AG04450 (cell line): ENCODE measurements around the gene POMP. TPM values are rescaled to one million over a fixed set of nuclear protein-coding genes. Genes with fewer than 3 reads are reported as not detected.

Source experiments
- CTCF ChIA-PET: fragments of 300-600, 350-600 bp; formaldehyde crosslinking; extraction: SDS; loops from one replicate; lab custom pipeline; 2022; ENCODE audit warnings: antibody characterized with exemption, inconsistent platforms; lab: Charles Lee
- POLR2A ChIA-PET: fragments of 350-600 bp; formaldehyde crosslinking; extraction: SDS; loops from one replicate; lab custom pipeline; 2021; ENCODE audit warnings: antibody characterized with exemption, inconsistent platforms; lab: Yijun Ruan, JAX
- DNase-seq: peaks from one replicate; pipeline ENCODE4 v3.0.0-alpha.2; 2011; ENCODE audit warnings: low read depth, low spot score
- H3K27ac ChIP-seq: one replicate; pipeline ENCODE4 v1.5.1; 2012; ENCODE audit warnings: low read depth, low read length, control low read depth
- H3K27me3 ChIP-seq: one replicate; pipeline ENCODE4 v1.6.0; 2012; ENCODE audit warnings: low read length; ENCODE audit not compliant: control insufficient read depth, insufficient read depth
- H3K4me3 ChIP-seq: 2 replicates; pipeline ENCODE4 v1.5.1; 2011; ENCODE audit warnings: mild to moderate bottlenecking, low read depth, low read length, control low read depth
- H3K9me3 ChIP-seq: 2 replicates; pipeline ENCODE4 v1.5.1; 2012; ENCODE audit warnings: low read length; ENCODE audit not compliant: control insufficient read depth, insufficient read depth
- CTCF ChIP-seq: IDR thresholded peaks from 2 replicates; pipeline ENCODE4 v1.5.1; 2011; ENCODE audit warnings: low read depth, low read length, control low read depth, inconsistent platforms
- polyA plus RNA-seq: library from polyadenylated mRNA; depleted of rRNA; stranded (reverse); fragments of >200 nt; gene quantifications from 2 replicates; pipeline ENCODE4 v1.2.3, GENCODE V29; 2011

Gene POMP
- polyA plus RNA-seq, 1 experiment: 117 TPM

- CTCF ChIA-PET: interaction anchor here (1.2 kb wide), 1 partner anchor 20 kb away, joined by 3 read pairs; no protein-coding TSS in a partner anchor
- POLR2A ChIA-PET: no interaction called here
- DNase-seq: no peak
Observed at GRCh38 chr13:28718196-28718542, 59.2 kb downstream of the POMP start.

GRCh38 chr13:28718543-28719226 is 59.8 kb downstream of the POMP start, which contains the start of gene SLC46A3:
SLC46A3 (minus strand) TSS chr13:28718970; CDS start chr13:28717998, 972 bp downstream.
- no peaks in the 10 kb centered on the region; the same call in 1 of the 2 replicates for H3K9me3 ChIP-seq
- H3K27ac ChIP-seq: peak within 1 kb of the TSS; percentile 86
- CTCF ChIA-PET: interaction anchor here (0.7 to 1.2 kb wide), 2 partner anchors 21 to 489 kb away, joined by 3 read pairs; no protein-coding TSS in a partner anchor
- peak within 1 kb of the TSS; percentile 73 for H3K4me3 ChIP-seq
- POLR2A ChIA-PET: no interaction called here
- TF ChIP-seq CTCF: peak; percentile 21; the same call in 1 of the 2 replicates
- DNase-seq: peak; percentile 96
- H3K27me3 ChIP-seq: no peaks in the 10 kb centered on the region

More at GRCh38 chr13:28718196-28718542, 59.2 kb downstream of the POMP start:
- H3K27ac ChIP-seq: peak overlapping the region; percentile 86
- TF ChIP-seq CTCF: no peak
- peak overlapping the region; percentile 73 for H3K4me3 ChIP-seq
- no peaks in the 10 kb centered on the region for H3K27me3 ChIP-seq
- H3K9me3 ChIP-seq: no peaks in the 10 kb centered on the region

GRCh38 chr13:28719227-28720055 is 60.5 kb downstream of the POMP start:
- DNase-seq: no peak
- H3K27ac ChIP-seq: no peak overlapping the region
- no peaks in the 10 kb centered on the region; the same call in 1 of the 2 replicates for H3K9me3 ChIP-seq
- ChIA-PET POLR2A (no interaction called here), CTCF (interaction anchor here (0.7 to 1.2 kb wide), 2 partner anchors 22 to 490 kb away, joined by 3 read pairs; no protein-coding TSS in a partner anchor)
- no peak for TF ChIP-seq CTCF
- H3K4me3 ChIP-seq: peak overlapping the region; percentile 73
- H3K27me3 ChIP-seq: no peaks in the 10 kb centered on the region

- no peak overlapping the region for H3K4me3 ChIP-seq
- ChIA-PET CTCF (no interaction called here), POLR2A (no interaction called here)
- no peaks in the 10 kb centered on the region; the same call in 1 of the 2 replicates for H3K9me3 ChIP-seq
- H3K27ac ChIP-seq: no peak overlapping the region
- no peak for TF ChIP-seq CTCF
- no peaks in the 10 kb centered on the region for H3K27me3 ChIP-seq
- no peak for DNase-seq
Observed at GRCh38 chr13:28723806-28724205, 64.9 kb downstream of the POMP start.
